Measurements from ENCODE around the gene CRACR2A. TPM values are rescaled to one million over a fixed set of nuclear protein-coding genes. Genes with fewer than 3 reads are reported as not detected.

The CRACR2A gene, protein sequence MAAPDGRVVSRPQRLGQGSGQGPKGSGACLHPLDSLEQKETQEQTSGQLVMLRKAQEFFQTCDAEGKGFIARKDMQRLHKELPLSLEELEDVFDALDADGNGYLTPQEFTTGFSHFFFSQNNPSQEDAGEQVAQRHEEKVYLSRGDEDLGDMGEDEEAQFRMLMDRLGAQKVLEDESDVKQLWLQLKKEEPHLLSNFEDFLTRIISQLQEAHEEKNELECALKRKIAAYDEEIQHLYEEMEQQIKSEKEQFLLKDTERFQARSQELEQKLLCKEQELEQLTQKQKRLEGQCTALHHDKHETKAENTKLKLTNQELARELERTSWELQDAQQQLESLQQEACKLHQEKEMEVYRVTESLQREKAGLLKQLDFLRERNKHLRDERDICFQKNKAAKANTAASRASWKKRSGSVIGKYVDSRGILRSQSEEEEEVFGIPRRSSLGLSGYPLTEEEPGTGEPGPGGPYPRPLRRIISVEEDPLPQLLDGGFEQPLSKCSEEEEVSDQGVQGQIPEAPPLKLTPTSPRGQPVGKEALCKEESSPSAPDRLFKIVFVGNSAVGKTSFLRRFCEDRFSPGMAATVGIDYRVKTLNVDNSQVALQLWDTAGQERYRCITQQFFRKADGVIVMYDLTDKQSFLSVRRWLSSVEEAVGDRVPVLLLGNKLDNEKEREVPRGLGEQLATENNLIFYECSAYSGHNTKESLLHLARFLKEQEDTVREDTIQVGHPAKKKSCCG
- 4.2 and 6.5 TPM in 2 replicates for total RNA-seq

DNA sequence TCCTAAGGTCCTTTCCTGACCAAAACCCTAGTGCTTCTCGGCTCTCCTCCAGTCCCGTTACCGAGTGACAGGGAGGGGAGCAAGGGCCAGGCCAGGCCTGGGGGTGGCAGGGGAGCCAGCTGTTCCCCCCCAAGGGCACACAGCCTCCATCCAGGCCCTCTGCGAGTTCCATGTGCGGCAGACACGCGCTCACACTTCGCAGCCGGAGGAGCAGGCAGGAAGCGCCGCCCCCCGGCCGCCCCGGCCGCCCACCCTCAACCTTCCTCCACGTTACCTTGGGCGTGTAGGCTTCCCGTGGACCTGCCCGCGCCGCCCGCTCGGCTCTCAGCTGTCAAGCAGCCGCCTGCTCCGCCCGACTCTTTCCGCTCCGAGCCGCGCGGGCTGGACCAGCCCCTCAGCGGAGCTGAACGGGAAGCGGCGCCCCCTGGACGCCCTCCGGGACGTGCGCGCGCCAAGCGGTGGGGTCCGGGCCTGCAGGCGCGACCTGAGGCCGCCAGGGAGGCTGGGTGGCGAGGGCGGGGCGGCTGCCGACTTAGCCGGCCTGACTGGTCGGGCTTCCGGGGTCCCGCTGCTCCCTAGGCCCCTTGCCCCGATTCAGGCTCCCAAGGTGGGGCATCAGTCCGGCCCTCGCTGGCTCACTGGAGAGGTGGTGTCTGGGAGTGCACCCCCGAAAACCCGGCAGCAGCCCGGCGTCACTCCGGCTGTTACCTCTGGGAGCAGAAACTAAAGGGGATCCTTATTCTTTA is at the start of gene CRACR2A:
Gene CRACR2A, minus strand, starts transcription at position 369 of the 746 bp plus-strand sequence. CDS start 56,110 bp downstream, outside the sequence.

Other genes with a start within 250 kb of the CRACR2A start
- 4.5 and 6.2 TPM in 2 replicates for gene PARP11, start 120.3 kb upstream of the CRACR2A start, total RNA-seq